Stimulated activated CD8-positive, alpha-beta memory T cell treated with anti-CD3 and anti-CD28 coated beads, Interleukin-2, amount 100 ng/mL, for 1 hour (primary cell): ENCODE results near the gene FBXO24.

Experiments used
- DNase-seq, 2 donors: peaks; one replicate each; pipeline ENCODE4 v3.0.0-alpha.2; 2020; ENCODE audit warnings: low read depth in 2 of 2

Gene FBXO24

DNA sequence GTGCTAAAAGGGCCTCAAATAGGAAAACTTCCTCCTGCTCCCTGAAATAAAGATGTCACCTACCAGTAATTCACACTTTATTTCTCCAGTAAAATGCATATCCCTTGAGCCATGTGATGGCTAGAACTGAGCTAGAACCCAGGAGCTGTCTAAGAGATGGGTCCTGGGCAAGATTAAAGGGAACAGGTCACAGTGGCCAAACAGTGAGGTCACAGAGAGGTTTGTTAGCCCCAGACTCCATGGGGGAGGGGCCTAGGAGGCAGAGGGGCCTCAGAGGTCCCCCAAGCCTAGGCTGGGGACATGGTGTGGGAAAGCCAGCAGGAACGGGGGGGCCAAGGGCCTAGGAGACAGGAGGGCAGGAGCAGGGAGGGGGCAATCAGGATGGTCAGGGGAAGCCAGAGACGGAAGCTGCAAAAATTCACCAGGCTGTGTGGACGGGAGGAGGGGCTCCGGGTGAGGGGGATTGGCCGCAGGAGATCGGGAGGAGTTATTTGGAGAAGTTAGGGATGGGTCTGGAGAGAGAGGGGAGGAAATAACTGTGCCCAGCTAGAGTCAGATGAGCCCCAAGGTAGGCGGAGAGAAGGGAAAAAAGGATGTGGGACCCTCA is 3.3 kb downstream of the FBXO24 start:
- DNase-seq: no peak

DNA sequence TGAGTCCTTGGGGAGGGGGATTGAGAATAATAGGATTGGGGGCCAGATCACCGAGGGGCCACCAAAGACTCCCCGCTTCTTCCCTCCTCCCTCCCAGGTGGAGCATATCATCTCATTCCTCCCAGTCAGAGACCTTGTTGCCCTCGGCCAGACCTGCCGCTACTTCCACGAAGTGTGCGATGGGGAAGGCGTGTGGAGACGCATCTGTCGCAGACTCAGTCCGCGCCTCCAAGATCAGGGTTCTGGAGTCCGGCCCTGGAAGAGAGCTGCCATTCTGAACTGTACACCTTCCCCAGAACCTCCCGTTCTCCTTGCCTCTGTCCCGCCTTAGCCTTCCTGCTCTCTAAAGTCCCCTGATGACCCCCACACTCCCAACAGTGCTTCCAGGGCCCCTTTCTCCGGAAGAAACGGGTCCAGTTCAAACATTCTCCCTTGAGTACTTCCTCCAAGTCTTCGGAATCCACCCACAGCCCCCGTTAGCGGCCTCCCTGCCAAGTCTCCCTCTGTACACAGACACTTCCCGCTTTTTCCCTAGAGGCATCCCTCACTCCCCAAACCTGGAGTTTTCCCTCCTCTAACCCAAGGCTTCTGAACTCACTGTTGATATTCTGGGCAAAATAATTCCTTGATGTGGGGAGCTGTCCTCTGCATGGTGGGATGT is 4.1 kb downstream of the FBXO24 start:
- no peak for DNase-seq

DNA sequence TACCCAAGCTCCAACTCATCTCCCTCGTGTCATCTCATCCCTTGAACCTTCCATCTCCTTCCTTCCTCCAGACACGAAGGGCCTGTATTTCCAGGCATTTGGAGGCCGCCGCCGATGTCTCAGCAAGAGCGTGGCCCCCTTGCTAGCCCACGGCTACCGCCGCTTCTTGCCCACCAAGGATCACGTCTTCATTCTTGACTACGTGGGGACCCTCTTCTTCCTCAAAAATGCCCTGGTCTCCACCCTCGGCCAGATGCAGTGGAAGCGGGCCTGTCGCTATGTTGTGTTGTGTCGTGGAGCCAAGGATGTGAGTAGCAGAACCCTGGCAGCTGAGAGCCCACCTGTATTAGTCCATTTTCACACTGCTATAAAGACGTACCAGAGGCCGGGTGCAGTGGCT is 5.5 kb downstream of the FBXO24 start:
- DNase-seq: no peak

DNA sequence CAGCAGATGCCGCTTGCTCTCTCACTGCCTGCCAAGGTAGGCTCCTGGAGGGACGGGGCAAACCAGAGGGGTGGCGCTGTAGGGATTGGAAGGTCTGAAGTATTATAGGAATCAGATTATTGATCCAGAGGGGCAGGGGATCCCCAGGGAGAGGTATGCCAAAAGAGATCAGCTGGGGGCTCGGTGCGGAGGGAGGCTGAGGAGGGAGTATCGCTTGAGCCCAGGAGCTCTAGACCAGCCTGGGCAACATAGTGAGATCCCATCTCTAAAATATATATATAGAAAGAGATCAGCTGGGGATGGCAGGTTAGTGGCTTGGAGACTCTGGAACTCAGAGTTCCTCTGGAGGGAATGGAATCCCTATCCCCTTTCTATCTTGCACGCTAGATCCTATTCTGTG is 9.1 kb downstream of the FBXO24 start:
- DNase-seq: no peak

DNA sequence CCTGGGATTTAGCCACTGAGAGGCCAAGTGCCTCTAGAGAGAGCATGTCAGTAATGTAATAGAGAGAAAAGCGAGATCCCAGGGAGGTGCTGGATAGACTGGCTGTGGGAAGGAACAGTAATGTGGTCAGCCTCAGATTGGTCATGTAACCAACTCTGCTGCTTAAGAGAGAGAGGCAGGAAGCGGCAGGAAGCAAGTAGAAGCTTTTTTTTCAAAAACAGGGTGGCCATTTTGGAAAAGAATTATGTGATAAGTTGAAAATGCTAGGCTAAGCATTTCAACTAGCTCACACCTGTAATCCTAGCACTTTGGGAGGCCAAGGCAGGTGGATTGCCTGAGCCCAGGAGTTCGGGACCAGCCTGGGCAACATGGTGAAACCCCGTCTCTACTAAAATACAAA is 12.3 kb downstream of the FBXO24 start:
- DNase-seq: no peak

DNA sequence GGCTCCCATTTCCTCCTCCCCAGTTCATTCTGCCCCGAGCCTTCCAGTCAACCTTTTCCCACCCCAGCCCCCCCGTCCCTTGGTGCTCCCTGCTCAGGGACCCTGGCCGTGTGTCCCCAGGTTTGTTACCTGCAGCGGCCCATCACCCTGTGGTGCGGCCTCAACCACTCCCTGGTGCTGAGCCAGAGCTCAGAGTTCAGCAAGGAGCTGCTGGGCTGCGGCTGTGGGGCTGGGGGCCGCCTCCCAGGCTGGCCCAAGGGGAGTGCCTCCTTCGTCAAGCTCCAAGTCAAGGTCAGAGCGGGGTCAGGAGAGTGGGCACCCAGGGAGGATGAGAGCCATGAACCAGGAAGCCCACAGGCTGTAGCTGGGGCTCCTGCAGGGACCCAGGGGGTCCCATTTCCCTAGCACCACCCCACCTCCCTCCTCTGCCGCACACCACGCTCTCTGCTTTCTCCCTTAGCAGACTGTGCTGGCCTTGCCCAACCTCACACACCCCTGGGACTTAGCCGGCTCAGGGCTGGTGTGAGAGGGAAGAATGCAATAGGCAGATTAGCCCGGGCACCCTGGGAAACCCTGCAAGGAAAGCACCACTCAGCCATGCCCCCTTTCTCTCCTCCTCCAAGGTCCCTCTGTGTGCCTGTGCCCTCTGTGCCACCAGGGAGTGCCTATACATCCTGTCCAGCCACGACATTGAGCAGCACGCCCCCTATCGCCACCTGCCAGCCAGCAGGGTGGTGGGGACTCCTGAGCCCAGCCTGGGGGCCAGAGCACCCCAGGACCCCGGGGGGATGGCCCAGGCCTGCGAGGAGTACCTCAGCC is 14.0 kb downstream of the FBXO24 start:
- no peak for DNase-seq

DNA sequence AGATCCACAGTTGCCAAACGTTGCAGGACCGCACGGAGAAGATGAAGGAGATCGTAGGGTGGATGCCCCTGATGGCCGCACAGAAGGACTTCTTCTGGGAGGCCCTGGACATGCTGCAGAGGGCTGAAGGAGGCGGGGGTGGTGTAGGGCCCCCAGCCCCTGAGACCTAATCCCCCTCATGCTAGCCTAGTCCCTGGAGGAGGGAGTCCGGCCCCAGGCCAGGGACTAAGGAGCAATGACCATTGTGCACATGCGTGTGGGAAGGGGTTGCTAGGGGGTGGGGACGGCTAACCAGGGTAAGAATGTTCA is 14.6 kb downstream of the FBXO24 start:
- DNase-seq: no peak

DNA sequence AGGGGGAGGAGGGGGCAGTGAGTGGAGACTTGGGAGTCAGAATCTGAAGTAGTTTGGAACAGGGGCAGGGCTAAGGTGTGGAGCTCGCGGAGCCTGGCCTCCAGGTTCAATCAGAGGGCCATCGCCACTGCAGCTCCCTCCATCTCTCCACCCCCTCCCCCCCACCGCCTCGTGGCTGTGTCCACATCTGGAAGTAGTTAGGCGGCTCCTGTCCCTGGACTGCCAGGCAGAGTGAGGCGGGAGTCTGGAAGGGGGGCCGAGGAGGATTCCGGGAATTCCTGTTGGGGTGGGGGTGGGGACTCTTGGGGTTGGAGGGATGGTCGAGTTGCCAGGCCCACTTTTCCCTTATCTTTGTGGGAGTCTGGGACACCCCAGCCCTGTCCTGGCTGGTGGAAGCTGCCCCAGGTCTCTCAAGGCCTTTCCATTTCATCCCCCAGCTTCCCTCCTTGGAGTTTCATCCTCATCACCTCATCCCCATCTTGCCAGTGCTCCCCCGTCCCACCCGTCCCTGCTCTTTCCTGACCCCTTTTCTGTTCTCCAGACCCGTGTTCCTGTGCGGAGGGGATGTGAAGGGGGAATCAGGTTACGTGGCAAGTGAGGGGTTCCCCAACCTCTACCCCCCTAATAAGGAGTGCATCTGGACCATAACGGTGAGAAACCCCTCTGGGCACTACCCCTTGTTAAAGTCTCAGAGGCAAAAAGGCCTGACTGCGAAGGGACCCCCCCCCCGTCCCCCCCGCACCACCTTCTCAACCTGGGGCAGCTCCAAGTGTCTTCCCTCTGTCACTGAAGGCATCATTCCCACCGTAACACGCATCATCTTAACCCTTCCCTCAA is 17.0 kb downstream of the FBXO24 start:
- DNase-seq: no peak

DNA sequence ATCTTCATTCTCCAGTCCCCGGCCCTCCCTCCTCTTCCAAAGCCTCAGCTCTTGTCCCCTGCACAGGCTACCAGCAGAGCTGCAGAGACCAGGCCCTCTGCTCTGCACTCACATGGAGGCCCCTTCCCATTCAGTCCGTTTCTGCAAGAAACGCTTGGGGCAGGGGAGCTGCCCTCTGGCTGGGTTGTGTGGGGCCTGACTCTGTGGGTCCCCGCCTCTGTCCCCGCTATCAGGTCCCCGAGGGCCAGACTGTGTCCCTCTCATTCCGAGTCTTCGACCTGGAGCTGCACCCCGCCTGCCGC is 17.5 kb downstream of the FBXO24 start:
- DNase-seq: no peak

DNA sequence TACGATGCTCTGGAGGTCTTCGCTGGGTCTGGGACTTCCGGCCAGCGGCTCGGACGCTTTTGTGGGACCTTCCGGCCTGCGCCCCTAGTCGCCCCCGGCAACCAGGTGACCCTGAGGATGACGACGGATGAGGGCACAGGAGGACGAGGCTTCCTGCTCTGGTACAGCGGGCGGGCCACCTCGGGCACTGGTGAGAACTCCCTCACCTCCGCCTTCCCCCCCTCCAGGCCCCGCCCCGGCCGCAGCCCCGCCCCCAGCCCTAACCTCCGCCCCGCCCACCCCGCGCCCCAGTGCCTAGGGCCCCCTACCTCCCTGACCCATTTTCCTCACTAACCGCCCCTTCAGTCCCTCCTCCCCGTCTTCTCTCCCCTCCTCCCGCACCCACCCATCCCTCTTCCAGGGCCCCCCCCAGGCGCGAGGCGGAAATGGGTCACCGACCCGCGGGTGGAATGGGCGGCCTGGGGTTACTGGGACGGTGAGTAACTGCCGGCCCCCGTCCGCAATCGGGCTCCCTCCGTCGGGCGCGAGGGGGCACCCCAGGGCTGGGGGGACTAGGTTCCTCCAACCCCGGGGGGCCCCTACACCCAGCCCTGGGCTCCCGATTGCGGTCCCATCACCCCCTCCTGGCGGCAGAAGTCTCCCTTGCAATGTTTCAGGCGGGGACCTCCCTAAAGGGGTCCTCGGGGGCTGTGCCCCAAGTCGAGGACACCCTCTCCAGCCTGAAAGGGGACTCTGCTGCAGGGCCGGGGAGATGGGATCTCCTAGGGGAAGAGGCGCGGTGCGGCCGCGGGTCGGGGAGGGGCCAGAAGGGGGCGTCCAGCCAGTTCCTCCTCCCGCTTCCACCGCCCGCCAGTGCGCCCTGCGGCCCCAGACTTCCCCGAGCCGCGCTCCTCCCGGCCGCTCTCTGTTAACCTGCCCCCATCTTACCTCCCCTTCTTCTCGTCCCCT is 18.2 kb downstream of the FBXO24 start:
- peak; percentile 43 to 59 for DNase-seq

DNA sequence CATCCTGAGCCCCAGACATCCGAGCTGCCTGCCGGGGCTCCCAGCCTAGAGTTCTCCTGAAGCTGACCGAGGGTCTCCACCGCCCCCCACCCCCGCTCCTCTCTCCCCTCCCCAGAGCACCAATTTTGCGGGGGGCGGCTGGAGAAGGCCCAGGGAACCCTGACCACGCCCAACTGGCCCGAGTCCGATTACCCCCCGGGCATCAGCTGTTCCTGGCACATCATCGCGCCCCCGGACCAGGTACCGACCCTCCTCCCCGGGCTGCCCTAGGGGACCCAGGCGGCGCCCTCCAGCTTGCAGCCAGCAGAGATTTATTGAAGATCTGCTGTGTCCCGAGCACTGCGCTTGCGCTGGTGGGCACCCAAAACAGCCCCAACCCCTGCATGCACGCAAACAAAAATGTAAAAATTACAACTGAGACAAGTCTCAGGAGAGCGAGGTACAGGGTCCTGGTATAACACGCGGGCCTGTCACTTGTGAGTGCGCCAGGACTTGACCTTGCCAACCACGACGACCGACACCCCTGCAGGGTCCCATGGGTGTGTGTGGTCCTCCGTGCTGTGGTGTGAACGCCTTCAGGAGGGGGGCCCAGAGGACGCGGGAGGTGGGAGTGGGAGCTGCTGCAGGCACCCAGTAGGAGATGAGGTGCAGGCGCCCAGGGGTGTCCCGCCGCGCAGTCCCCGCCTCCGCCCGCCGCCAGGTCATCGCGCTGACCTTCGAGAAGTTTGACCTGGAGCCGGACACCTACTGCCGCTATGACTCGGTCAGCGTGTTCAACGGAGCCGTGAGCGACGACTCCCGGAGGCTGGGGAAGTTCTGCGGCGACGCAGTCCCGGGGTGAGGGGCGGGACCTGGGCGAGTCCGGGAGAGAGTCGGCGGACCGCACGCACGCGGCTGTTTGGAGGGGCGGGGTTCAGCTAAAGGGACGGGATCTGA is 19.1 kb downstream of the FBXO24 start:
- DNase-seq: no peak

DNA sequence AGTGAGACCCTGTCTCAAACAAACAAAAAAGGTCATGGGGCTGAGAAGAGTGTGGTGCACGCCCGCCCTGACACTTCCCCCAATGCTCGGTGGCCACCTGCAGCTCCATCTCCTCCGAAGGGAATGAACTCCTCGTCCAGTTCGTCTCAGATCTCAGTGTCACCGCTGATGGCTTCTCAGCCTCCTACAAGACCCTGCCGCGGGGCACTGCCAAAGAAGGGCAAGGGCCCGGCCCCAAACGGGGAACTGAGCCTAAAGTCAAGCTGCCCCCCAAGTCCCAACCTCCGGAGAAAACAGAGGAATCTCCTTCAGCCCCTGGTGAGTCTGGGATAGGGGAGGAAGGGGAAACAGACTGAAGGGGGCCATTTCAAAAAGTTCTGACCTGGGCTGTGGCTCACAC is 20.2 kb downstream of the FBXO24 start:
- no peak for DNase-seq

DNA sequence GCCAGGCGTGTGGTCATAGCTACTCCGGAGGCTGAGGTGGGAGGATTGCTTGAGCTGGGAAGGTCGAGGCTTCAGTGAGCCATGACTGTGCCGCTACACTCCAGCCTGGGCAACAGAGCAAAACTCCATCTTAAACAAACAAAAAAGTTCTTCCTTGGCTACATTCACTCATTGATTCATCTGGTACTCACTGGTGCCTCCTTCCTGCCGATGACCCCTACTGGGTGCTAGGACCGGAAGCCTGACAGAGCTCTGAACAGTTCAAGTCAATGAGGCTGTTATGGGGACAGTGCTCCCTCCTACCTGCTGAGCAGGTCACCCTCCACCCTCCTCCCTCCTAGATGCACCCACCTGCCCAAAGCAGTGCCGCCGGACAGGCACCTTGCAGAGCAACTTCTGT is 21.0 kb downstream of the FBXO24 start:
- no peak for DNase-seq

DNA sequence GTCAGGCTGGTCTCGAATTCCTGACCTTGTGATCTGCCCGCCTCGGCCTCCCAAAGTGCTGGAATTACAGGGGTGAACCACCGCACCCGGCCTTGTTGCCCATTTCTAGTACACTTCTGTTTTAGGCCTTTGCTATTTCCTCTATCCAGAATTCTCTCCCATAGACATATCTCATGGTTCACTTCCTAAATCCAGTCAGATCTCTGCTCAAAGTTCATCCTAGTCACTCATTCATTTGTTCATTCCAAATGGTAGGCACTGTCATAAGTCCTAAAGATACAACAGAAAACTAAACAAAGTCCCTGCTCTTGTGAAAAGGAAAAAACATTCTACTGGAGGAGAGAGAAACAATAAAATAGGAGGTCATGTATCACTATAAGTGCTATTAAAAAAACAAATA is 23.8 kb downstream of the FBXO24 start:
- no peak for DNase-seq

DNA sequence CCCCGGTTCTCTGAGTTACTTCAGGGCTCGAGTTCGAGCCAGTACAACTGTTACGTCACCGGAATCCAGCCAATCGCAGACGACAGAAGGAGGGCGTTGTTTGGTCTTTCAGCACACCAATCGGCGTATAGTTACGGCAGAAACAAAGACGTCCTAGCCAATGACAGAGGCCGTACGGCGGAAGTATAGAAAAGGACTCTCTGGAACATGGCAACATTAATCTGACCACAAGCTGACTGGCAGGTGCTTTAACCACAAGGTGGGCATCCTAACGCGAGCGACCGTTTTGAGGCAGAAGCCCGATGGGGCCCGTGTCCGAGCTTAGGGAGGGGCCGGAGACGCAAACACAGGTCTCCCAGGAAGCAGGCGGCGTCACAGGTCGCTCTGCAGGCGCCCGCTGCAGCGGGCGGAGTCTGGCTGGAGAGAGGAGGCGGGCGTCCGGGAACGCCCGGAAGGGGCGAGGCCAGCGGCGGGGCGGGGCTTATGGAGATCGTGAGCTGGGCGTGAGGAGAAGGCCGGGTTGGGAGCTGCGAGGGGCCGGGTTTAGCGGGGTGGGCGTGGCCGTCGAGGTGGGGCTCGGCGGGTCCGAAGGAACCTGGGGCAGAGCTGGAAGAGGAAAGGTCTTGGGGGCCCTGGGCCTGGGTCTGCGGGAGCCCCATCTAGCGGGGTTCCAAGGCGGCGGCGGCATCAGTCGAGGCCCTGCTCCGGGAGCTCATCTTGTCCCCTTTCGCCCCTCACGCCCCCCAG is 26.0 kb downstream of the FBXO24 start, which contains the start of gene MOSPD3:
Gene MOSPD3 (plus strand): TSS at position 558 of the 747 bp plus-strand sequence. CDS start 252 bp downstream, outside the sequence.
- DNase-seq: peak; percentile 94 to 97

DNA sequence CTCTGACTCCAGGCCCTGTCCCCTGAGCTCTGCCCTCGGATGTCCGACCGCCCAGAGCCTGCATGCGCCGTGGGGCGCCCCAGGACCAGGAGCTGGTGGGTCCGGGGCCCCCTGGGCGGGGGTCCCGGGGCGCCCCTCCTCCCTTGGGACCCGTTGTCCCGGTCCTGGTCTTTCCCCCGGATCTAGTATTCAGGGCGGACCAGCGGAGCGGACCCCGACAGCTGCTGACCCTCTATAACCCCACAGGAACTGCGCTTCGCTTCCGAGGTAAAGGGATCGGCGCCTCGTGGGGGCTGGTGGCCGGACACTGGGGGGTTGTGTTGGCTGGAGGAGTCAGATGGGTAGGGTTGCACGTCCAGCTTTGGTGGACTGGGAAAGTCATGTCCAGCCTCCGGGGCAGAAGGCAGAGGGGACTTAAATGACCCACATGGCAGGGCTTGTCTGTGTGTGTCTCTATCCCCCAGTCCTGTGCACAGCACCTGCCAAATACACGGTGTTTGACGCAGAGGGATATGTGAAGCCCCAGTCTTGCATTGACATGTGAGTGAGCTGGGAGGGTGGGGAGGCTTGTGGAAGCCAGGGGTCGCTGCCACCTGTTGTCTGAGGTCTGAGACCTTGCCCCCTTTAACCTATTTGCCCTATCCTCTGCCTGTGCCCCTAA is 26.7 kb downstream of the FBXO24 start:
- DNase-seq: no peak

DNA sequence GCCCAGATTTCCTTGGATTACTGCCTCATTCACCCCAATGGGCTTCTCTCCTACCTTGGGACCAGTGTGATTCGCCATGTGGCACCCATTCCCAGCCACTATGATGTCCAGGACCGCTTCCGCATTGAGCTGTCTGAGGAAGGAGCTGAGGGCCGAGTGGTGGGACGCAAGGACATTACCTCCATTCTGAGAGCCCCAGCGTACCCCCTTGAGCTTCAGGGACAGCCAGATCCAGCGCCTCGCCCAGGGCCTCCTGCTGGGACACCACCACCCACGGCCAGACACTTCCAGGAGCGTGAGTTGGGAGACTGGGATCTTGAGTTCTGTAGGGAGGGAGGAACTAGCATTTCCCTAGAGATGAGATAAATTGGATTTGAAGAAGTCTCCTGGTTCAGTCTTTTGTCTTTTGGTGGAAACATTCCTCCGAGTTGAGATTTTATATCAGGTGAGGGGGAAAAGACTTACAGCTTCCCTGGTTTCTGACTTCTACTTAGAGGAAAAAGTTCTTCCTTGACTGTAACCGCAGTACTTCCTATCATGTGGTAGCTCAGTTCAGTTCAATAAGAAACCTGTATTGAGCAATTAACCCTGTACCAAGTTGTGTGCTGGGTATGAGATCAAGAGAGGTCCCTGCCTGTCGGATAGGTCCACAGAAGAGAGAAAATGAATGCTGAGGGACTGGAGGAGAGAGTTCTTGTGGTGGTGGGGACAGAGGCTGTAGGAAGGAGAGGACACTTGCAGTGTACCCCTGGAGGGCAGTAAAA is 27.5 kb downstream of the FBXO24 start:
- DNase-seq: no peak

DNA sequence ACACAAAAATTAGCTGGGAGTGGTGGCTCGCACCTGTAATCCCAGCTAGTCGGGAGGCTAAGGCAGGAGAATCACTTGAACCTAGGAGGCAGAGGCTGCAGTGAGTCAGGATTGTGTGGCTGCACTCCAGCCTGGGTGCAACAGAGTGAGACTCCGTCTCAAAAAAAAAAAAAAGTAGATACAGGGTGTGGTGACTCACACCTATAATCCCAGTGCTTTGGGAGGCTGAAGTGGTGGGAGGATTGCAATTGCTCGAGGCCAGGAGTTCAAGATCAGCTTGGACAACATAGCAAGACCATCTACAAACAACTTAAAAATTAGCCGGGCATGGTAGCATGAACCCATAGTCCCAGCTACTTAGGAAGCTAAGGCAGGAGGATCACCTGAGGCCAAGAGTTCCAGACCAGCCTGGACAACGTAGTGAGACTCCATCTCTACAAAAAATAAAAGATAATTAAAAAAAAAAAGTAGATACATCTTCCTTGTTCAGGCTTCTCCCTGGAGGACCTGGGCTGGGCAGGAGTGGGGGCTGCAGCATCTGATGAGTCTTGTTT is 28.3 kb downstream of the FBXO24 start:
- DNase-seq: no peak
